ENCODE results near the gene RBPJL.

DNA sequence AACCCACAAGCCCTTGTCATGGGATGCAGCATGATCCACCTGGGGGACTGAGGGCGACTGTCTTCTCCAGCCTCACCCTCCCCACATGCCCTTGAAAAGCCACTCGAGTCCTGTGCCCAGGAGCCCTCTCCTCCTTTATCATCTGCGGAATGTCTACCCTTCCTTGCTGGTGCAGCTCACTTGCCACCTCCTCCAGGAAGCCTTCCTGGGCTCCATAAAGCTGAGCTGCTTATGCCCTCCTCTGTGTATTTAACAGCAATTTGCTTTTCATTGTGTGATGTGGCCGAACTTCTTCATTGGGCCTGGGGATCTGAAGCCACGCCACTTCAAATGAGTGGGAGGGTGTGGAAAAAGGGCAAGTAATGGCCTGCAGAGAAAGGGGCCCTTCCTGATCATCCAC, 17.8 kb upstream of the RBPJL start:
- TF ChIP-seq, protein P1, sequence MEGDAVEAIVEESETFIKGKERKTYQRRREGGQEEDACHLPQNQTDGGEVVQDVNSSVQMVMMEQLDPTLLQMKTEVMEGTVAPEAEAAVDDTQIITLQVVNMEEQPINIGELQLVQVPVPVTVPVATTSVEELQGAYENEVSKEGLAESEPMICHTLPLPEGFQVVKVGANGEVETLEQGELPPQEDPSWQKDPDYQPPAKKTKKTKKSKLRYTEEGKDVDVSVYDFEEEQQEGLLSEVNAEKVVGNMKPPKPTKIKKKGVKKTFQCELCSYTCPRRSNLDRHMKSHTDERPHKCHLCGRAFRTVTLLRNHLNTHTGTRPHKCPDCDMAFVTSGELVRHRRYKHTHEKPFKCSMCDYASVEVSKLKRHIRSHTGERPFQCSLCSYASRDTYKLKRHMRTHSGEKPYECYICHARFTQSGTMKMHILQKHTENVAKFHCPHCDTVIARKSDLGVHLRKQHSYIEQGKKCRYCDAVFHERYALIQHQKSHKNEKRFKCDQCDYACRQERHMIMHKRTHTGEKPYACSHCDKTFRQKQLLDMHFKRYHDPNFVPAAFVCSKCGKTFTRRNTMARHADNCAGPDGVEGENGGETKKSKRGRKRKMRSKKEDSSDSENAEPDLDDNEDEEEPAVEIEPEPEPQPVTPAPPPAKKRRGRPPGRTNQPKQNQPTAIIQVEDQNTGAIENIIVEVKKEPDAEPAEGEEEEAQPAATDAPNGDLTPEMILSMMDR (IDR thresholded peaks at IDR 0.05), result no peak
- TF ChIP-seq POLR2A (IDR thresholded peaks at IDR 0.05), result no peak

Measured in uterus (tissue), 2 donors.